ENCODE measurements around the gene MZT2A.
"Not testable (repeated sequence)": the region's sequence is repeated elsewhere in the genome, so short reads cannot be mapped to it uniquely, and the experiment has no call there.

The MZT2A gene, protein sequence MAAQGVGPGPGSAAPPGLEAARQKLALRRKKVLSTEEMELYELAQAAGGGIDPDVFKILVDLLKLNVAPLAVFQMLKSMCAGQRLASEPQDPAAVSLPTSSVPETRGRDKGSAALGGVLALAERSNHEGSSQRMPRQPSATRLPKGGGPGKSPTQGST

DNA sequence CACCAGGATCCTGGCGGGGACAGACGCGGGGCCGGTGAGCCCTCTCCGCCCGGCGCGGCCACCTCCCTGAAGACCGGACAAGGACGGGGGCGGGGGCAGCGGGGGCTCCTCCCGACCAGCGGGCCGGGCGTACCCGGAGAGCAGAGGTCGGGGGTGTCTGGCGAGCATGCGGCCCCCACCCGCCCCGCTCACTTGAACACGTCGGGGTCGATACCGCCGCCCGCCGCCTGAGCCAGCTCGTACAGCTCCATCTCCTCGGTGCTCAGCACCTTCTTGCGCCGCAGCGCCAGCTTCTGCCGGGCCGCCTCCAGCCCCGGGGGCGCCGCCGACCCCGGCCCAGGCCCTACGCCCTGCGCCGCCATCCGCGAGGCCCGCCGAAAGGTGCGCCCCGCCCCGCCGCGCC, at the start of gene MZT2A:
MZT2A (minus strand) TSS at position 383 of the 403 bp plus-strand sequence; CDS start at position 362, 21 bp downstream.
- not testable (repeated sequence) for DNase-seq

DNA sequence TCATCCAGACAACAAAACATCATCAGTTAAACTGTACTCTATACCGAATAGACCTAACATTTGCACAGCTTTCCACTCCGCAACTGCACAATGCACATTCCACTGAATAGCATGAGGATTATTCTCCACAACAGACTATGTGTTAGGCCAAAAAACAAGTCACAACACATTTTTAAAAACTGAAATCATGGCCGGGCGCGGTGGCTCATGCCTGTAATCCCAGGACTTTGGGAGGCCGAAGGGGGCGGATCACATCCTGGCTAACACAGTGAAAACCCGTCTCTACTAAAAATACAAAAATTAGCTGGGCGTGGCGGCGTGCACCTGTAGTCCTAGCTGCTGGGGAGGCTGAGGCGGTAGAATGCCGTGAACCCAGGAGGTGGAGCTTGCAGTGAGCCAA, 46.7 kb upstream of the MZT2A start:
- DNase-seq, result not testable (repeated sequence)

DNA sequence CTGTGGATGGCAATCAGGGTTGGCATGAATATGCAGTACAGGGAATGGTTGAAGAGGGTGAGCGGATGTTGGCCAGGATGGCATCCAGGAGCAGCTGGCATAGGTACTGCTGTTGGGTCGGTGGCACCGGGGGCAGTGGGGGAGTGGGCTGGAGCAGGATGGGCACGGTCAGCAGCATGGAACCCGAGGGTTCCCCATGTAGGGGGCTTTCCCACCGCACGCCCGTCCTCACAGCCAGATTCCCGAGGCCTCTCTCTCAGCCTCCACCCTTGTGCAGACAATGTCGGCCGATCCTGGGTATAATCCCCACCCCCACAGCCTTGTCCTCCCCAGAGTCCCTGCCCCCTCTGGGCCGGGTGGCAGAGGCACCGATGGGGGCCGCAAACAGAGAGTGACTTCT, 44.6 kb upstream of the MZT2A start:
- DNase-seq, result not testable (repeated sequence)

DNA sequence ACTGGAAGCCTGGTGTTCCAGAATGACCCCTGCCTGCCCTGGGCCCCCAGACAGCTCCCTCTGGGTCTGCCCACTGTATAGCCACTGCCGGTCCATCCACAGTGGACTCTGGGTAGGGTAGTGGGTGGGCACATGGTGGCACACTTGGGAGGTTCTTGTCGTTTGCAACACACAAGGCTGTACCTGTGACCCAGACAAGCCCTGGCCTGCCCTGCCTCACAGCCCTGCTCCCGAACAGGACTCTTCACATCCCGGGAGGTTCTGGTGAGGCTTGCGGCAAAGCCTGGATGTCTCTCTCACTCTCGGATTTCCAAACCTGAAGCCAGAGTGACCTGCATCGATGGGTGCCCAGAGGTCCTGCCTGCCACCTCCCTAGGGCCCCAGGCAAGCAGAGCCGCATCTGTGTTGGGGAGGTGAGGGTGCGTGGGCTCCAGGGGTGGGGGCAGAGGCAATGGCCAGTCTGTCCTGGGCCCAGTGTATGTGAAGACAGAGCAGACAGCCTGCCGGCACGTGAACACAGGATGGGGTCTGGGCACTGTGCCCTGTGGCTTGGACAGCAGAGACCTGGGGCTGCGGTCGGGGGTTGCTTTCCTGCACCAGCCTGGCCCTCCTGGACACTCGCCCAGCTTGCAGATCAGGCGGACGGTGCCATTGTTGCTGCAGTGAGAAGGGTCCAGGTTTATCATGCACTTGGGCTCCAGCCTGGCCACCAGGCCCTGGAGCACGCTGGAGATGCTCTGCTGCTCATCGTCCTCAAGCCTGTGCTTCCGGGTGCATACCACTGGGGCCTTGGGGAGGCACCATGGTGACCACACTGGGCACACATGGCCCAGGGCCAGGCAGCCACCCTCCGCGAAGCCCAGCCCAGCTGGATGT, 44.0 kb upstream of the MZT2A start:
- not testable (repeated sequence) for DNase-seq

DNA sequence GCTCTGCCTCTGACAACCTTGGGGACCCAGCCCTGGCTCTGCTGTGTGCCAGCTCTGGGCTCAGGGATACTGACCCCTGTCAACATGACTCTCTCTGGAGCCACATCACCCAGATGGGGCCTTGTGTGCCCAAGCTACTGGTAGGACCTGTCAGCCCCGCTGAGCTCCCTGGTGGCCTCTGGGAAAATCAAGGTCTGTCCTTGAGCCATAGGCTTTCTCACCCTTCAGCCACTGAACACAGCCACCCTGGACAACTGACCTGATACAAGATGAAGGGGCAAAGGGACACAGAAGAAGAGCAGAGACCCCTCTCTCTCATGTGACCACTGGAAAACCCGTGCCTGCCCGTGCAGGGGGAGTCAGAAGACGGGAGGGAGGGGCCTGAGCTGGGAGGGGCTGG, 43.3 kb upstream of the MZT2A start:
- DNase-seq, result no peak

DNA sequence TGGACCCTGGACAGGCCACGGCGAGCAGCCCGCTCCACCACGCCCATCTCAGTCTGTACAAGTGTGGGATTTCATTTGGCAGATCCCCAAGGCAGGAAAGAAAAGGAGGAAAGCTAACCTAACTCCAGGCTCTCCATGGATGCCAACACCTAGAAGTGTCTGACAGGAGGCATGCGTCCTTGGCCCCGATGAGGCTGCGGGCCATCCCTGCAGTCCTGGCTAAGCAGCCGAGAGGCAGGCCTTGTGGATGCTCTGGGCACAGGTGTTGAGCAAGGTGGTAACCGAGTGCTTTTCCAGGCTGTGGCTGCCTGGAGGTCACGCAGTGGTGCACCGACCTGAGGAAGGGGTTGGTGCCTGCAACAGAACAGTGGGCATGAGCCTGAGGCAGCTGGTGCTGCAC, 42.8 kb upstream of the MZT2A start:
- not testable (repeated sequence) for DNase-seq

DNA sequence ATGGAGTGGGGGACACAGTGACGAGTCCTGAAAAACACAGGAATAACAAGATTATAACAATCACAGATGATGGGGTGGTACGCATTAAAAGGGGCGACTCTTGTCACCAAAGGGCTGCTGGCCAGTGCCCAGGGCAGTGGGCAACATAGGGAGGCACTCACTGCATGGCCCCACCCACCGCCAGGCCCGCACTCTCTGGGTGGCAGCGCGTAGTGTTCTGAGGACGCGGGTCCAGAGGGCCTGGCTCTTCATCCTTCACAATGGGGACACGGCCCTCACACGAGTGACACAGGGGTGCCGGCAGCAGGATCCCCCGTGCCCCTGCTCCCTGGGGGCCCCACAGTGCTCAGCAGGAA, 42.1 kb upstream of the MZT2A start:
- DNase-seq, result not testable (repeated sequence)

DNA sequence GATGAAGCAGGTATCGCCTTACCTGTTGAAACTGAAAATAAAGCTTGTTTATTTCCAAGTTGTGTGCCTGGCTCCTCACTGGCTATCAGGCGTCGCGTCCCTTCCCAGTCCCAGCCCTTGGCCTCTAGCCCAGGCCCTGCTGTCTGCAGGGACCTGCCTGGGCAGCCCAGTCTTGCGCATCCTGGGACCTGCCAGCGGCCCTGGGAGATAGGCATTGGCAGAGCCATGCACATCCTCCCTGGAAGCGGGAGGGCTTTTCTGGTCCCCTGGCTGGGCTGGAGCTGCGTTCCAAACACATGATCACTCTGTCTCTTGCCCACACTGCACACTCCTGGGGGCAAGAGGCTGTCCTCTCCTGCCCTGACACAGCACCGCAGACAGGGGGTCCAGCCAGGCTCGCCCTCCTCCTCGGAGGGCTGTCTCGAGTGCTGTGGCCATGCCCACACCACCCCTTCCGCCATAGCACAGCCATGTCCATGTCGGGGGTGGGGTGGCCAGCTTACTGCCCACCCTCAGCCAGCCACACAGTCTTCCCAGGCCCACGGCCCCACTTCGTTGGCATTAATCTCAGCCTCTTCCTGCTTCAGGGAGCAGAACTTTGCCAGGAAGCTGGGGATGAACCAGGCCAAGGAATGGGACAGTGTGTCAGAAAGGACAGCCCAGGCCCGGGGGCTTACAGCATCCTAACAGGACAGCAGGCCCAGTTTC, 41.6 kb upstream of the MZT2A start:
- not testable (repeated sequence) for DNase-seq

DNA sequence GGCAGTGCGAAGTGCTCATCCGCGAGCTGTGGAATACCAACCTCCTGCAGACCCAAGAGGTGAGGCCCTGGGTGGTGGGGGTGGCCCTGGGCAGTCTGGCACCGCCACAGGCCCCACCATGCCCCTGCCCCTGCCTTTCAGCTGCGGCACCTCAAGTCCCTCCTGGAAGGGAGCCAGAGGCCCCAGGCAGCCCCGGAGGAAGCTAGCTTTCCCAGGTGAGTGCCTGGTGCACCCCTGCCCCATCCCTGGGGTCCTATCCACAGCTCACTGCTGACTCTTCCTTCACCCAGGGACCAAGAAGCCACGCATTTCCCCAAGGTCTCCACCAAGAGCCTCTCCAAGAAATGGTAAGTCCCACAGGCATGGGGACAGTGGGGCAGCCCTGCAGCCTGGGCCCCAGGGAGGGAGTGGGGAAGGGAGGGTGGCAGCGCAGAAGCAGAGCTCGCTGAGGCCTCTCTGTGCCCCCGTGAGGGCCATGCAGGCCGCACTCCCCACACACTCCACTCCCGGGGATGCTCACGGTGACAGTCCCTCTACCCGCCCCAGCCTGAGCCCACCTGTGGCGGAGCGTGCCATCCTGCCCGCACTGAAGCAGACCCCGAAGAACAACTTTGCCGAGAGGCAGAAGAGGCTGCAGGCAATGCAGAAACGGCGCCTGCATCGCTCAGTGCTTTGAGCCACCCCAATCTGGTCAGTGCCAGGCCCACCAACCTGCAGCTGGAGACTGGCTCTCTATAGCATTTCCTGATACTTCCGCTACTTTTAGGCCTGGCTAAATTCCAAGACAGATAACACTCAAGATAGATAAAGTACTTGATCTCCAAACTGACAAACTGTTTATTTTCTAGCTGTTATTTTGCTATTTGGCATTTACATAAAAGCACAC, 40.8 kb upstream of the MZT2A start:
- DNase-seq, result not testable (repeated sequence)

DNA sequence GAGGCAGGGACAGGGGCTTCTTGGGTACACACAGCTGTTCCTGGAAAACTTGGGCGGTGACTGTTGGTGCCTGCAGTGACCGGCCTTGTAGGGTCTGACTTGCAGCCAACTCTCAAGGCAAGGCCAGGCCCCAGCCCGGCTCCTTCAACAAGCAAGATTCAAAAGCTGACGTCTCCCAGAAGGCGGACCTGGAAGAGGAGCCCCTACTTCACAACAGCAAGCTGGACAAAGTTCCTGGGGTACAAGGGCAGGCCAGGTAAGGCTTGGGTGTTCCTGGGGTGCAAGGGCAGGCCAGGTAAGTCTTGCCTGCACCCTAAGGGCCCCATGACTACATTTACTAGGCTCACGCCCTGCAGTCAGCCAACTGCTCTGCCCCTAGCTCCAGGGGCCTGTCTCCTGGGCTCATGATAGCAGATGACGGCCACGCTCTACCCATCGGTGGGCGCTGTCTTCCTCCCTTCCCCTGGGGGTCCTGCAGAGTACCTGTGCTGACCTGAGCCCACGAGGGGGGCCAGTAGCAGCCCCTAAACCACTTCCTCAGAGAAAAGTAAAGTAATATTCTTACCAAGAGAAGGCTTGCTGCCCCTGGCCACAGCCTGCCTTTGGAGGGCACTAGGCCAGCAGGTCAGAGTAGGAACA, 39.5 kb upstream of the MZT2A start:
- DNase-seq, result not testable (repeated sequence)

DNA sequence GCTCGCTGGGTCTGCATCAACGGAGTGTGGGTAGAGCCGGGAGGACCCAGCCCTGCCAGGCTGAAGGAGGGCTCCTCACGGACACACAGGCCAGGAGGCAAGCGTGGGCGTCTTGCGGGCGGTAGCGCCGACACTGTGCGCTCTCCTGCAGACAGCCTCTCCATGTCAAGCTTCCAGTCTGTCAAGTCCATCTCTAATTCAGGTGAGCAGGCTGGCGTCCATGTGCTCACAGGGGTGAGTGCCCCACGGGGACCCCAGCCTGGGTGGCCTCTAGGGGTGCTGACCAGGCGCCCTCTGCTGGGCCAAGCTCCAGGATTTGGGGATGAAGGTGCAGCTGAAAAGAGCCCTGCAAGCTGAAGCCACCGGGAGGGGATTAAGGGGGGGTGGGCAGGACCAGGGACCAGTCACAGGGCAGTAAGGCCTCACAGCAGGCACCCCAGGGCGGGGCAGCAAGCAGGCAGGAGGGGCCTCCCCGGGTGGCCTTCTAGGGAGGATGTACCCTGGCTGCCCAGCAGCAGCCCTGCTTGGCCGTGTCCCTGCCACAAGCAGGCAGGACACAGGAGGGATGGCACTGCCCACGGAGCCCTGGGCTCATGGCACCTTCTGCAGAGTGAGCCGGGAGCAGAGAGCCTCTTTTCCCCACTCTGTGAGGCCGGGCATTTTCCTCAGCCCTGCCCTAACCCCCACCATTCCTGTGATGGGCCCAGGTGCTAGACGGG, 38.6 kb upstream of the MZT2A start:
- DNase-seq, result not testable (repeated sequence)

DNA sequence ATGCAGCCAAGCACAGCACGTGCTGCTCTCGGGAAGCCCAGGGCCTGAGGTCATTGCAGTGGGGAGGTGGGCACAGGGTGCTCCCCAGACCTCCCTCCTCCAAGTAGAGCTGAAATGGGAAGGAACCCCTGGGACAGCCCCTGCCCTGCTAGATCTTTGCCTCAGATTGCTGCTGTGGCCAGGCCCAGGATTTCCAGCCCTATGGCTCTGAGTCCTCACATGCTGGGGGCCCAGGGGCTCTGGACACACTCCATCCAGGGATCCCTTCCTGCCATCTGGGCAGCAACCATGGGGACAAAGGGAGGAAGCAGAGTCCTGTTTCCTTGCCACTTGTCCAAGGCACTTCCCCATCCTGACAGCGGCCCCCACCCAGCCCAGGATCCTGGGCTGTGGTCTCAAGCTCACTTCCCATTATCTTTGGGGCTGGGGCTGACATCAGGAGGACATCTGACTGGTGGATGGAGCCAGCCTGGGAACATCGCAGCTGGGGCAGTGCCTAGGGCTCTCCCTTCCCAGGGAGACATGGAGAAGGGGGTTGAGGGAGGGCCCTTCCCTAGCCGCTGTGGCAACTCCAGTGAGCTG, 37.8 kb upstream of the MZT2A start:
- DNase-seq, result not testable (repeated sequence)

DNA sequence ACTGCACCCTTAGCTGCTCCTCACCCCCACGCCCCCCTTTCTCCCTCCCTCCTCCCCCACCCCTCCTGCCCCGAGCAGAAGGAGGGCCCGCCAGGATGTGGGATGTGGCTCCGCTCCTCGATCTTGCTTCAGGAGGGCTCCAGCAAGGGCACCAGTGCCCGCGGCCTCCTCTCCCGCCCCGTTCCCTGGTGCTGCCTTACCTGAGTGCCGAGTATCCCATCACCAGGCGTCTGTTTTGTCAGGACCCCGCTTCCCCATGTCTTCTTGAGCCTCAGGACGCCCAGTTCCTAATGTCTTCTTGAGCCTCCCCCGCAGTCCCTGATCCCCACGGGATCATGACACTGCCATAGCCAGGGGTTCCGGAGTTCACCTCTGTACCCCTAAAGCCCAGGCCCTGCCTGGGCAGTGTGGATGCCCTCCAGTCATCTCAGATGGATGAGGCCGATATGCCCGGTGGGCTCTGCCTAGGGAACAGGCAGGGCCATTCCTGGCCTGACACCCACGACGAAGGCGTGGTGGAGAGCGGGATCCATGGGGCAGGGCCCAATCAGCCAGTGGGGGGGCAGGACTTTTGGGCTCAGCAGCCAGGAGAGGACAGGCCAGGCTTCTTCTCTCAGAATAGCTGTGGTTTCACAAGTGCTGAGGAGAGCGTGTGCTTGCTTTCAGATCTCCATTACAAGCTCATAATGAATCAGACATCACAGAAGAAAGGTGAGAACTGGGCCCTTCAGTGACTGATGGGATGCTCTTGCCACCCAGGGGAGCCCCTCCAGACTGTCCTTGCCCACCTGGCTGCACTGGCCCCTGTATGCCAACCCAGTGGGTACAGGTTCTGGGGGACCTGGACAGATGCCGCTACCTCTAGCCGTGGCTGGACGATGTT, 37.0 kb upstream of the MZT2A start:
- DNase-seq, result not testable (repeated sequence)

DNA sequence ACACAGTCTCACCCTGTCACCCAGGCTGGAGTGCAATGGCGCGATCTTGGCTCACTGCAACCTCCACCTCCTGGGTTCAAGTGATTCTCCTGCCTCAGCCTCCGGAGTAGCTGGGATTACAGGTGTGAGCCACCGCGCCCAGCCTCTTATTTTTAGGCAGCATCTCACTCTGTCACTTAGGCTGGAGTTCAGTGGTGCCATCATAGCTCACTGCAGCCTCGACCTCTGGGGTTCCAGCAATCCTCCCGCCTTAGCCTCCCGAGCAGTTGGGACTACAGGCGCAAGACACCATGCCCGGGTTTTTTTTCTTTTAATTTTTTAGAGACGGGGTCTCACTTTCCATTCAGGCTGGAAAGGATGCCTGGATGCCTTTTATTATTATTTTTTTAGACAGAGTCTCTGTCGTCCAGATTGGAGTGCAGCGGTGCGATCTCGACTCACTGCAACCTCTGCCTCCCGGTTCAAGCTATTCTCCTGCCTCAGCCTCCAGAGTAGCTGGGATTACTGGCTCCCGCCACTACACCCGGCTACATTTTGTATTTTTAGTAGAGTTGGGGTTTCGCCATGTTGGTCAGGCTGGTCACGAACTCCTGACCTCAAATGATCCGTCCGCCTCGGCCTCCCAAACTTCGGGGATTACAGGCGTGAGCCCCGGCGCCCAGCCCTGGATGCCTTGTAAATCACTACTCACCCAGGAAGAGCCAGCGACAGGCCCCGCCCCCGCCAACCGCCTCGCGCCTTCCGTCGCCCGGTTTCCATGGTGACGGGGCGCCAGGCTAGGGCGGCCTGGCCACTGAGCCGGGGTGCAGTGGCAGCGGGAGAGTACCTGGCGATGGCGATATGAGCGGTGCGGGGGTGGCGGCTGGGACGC, 35.2 kb upstream of the MZT2A start, which contains the start of gene CCDC74A:
CCDC74A (plus strand) TSS at position 758 of the 871 bp plus-strand sequence; CDS start at position 841, 83 bp downstream.
- DNase-seq, result peak; percentile 78 to 85

DNA sequence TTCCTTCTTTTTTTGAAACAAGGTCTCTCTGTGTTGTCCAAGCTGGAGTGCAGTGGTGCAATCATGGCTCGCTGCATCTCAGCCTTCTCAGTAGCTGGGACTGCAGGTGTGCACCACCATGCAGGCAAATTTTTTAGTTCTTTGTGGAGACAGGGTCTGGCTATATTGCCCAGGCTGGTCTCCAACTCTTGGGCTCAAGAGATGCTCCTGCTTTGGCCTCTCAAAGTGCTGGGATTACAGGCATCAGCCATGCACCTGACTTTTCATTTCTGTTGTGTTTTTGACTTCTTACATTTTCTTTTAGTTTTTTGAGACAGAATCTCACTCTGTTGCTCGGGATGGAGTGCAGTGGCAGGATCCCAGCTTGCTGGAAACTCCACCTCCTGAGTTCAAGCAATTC, 33.1 kb upstream of the MZT2A start:
- DNase-seq, result peak in 1 of 2 donors; percentile 4

DNA sequence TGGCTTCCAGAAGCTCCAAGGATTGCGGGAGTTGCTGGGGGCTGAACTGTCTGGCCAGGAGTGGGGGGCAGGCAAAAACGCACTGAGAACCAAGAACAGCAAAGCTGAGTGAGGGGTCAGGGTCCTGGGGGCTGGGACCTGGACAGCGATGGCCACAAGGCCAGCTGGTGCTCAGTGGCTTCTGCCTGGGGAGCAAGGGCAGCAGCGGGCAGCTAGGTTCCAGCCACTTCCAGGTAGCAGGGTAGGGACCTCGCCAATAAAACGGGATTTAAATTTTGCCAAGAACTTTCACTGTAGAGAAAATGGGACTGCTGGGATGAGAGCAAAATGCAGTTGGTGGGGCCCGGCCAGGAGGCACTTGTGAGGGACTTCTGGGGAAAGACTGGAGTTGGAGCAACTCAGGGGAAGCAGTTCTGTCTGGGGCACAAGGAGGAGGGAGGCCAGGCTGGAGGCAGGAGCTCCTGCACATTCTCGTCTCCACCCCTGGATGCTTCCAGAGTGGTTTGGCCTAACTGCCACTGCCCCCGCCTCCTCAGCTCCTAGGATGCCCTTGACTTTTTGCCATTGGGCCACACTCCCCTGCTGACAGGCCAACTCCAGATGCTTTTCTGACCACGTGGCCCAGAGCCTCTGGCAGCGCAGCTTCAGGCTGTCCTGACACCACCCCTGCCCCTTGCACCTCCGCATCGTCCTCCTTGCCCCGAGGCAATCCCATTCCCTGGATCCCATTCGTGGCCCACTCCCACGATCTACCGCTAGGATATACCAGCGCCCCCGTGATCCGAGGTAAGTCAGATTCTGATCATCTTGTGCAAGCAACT, 30.0 kb upstream of the MZT2A start:
- no peak for DNase-seq

DNA sequence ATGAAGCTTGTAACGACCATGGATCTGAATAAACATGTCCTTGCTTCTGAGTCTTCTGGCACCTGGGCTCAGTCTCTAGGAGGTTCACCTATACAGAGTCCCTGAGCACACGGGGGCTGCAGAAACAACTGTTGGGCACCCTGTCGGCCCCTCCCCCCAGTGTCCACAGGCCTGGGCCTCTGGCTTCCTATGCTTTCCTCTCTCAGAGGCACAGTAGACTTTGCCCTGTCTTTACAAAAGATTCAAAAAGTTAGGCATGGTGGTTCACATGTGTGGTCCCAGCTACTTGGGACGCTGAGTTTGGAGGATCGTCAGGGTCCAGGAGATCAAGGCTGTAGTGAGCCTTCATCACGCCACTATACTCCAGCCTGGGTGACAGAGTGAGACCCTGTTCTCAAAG, 29.3 kb upstream of the MZT2A start:
- DNase-seq, result not testable (repeated sequence)

DNA sequence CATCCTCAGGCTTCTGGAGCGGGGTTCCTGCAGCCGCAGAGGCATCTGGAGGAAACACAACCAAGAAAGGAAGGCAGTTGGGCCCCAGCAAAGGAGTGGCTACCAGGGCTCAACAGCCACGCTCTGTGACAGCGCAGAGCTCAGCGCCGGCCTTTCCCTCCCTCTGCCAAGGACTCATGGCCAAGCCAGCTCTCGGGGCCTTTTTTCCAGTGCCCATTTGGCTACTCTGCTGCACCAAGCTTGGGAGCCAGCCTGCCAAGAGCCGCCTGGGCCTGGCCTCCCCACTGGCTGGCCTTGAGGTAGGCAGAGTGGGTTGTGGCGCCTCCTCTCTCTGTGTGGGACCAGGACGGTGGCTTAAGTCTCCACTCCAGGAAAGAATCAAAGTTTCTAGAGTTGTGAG, 28.3 kb upstream of the MZT2A start:
- DNase-seq, result no peak
